ENCODE measurements around the gene SLC9A7. TPM values are rescaled to one million over a fixed set of nuclear protein-coding genes. Genes with fewer than 3 reads are reported as not detected.

The SLC9A7 gene
- total and polyA plus RNA-seq, 8 donors, result 0.29 to 25.6 (median 9.1) TPM

- 70 to 91% (median 84%) methylated on average over 2 of the region's 2 CpGs for WGBS, 5 donors
- intact Hi-C loops (cut with DNase I; ENCODE audit: low total_unique reads), result no loop called here
- H3K27ac ChIP-seq, result no peak overlapping the region
- H3K27me3 ChIP-seq, result no peaks in the 10 kb centered on the region
- no peaks in the 10 kb centered on the region for H3K4me1 ChIP-seq
- no peak overlapping the region for H3K4me3 ChIP-seq
- TF ChIP-seq CTCF (IDR thresholded peaks at IDR 0.05), result no peak
- DNase-seq, result no peak
- no peaks in the 10 kb centered on the region for H3K36me3 ChIP-seq
- H3K9me3 ChIP-seq, result no peaks in the 10 kb centered on the region
Observed at GRCh38 chrX:46693149-46693548, 65.8 kb downstream of the SLC9A7 start.

- no peak for DNase-seq
- 86 to 95% (median 92%) methylated on average over 2 of the region's 2 CpGs for WGBS, 5 donors
- intact Hi-C loops (cut with DNase I; ENCODE audit: low total_unique reads), result no loop called here
- TF ChIP-seq CTCF (IDR thresholded peaks at IDR 0.05) (no peak), POLR2AphosphoS5 (IDR thresholded peaks at IDR 0.05) (no peak), POLR2A (IDR thresholded peaks at IDR 0.05) (no peak)
- Histone ChIP-seq H3K4me3 (no peak overlapping the region), H3K27ac (no peak overlapping the region), H3K9me3 (no peaks in the 10 kb centered on the region), H3K27me3 (no peaks in the 10 kb centered on the region), H3K36me3 (no peaks in the 10 kb centered on the region), H3K4me1 (no peaks in the 10 kb centered on the region)
Observed at GRCh38 chrX:46690818-46691217, 68.1 kb downstream of the SLC9A7 start.

GRCh38 chrX:46687619-46688018 is 71.3 kb downstream of the SLC9A7 start:
- Histone ChIP-seq H3K4me1 (no peaks in the 10 kb centered on the region), H3K9me3 (no peaks in the 10 kb centered on the region), H3K36me3 (no peaks in the 10 kb centered on the region), H3K4me3 (no peak overlapping the region), H3K27ac (no peak overlapping the region), H3K27me3 (no peaks in the 10 kb centered on the region)
- WGBS, 5 donors, result 33 to 48% (median 40%) methylated on average over 2 of the region's 2 CpGs
- TF ChIP-seq POLR2AphosphoS5 (IDR thresholded peaks at IDR 0.05) (no peak), EP300 (IDR thresholded peaks at IDR 0.05) (no peak), POLR2A (IDR thresholded peaks at IDR 0.05) (no peak), CTCF (IDR thresholded peaks at IDR 0.05) (no peak)
- intact Hi-C loops (cut with DNase I; ENCODE audit: low total_unique reads), result no loop called here
- no peak for DNase-seq

GRCh38 chrX:46686003-46686645 is 72.8 kb downstream of the SLC9A7 start:
- Histone ChIP-seq H3K27me3 (peaks cover 0 to 4% (median 0%) of the 10 kb centered on the region in 3 donors), H3K36me3 (no peaks in the 10 kb centered on the region), H3K4me3 (no peak overlapping the region), H3K4me1 (no peaks in the 10 kb centered on the region), H3K27ac (no peak overlapping the region), H3K9me3 (no peaks in the 10 kb centered on the region)
- intact Hi-C loops (cut with DNase I; ENCODE audit: low total_unique reads), result no loop called here
- 39 to 67% (median 45%) methylated on average over 5 of the region's 5 CpGs for WGBS, 5 donors
- TF ChIP-seq POLR2AphosphoS5 (IDR thresholded peaks at IDR 0.05) (no peak), CTCF (IDR thresholded peaks at IDR 0.05) (peak in 4 of 7 experiments; percentile 25 to 68 (median 36))
- DNase-seq, result peak in 1 of 2 donors; percentile 62
